GM12872 (cell line): ENCODE measurements around the gene KCNC3.

ENCODE experiments used
- TF ChIP-seq, protein P1 (sequence below): IDR thresholded peaks from 3 replicates; pipeline ENCODE4 v1.5.1; 2011; ENCODE audit warnings: low read depth, mild to moderate bottlenecking, low read length, moderate library complexity; ENCODE audit not compliant: insufficient read depth

The KCNC3 gene

GRCh38 chr19:50312967-50313811, 16.0 kb downstream of the KCNC3 start:
- TF ChIP-seq, protein P1, sequence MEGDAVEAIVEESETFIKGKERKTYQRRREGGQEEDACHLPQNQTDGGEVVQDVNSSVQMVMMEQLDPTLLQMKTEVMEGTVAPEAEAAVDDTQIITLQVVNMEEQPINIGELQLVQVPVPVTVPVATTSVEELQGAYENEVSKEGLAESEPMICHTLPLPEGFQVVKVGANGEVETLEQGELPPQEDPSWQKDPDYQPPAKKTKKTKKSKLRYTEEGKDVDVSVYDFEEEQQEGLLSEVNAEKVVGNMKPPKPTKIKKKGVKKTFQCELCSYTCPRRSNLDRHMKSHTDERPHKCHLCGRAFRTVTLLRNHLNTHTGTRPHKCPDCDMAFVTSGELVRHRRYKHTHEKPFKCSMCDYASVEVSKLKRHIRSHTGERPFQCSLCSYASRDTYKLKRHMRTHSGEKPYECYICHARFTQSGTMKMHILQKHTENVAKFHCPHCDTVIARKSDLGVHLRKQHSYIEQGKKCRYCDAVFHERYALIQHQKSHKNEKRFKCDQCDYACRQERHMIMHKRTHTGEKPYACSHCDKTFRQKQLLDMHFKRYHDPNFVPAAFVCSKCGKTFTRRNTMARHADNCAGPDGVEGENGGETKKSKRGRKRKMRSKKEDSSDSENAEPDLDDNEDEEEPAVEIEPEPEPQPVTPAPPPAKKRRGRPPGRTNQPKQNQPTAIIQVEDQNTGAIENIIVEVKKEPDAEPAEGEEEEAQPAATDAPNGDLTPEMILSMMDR: no peak

DNA sequence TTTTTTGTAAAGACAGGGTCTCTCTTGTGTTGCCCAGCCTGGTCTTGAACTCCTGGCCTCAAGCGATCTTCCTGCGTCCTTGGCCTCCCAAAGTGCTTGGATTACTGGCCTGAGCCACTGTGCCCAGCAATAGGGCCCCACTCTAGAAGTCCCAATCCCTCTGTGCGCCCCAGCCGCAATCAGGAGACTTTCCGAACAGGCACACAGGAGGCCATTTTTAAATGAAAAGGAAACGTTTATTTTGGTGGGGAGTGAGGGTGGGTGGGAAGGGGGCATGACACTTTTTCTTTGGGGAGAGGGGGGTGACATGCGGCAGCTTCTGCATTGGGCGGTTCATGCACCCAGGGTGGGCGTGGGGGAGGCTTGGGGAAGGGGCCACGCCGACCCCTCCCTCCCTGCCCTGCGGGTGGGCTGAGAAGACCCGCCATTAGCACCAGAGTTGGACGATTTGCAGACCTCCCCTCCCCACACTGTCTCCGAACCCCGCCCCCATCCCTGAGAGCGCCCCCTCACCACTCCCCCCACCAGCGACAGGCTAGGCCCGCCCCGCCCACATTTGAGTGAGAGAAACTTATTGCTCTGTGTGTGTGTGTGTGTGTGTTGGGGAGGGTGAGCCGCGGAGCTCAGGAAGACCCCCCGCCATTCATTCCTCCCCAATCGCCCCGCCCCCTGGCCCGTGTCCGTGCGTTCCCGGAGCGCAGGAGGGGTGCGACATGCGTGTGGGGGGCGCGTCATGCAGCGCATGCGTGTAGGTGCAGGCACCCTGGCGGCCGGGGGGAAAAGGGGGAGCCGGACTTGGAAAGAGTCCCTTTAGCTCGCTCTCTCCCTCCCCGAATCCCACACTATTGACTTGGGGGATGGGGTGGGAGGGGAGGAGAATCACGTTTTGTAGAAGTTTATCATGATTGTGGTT, 17.2 kb downstream of the KCNC3 start:
- TF ChIP-seq, protein P1: no peak

GRCh38 chr19:50310759-50311465, 18.3 kb downstream of the KCNC3 start:
- TF ChIP-seq, protein P1: no peak

GRCh38 chr19:50309396-50310125, 19.6 kb downstream of the KCNC3 start:
- TF ChIP-seq, protein P1: no peak

GRCh38 chr19:50308991-50309390, 20.2 kb downstream of the KCNC3 start:
- TF ChIP-seq, protein P1: no peak

DNA sequence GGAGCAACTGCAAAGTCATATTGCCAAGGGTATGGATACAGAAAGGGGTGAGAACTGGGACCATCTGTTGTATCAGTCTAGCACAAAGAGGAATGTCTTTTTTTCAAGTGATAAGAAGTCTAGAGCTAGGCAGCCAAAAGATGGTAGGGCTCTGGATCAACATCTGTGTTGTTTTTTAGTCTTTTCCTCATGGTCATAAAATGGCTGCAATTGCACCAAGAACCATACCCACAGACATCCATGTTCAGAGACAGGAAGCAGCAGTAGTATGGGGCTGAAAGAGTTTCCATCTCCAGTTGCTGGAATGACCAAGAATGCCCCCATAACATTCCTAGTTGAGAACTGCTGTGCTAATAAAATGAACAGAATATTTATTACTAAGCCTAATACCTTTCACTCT, 25.6 kb downstream of the KCNC3 start:
- TF ChIP-seq, protein P1: no peak
